Placental pericyte (primary cell): ENCODE results near the gene SAGE1. TPM values are rescaled to one million over a fixed set of nuclear protein-coding genes. Genes with fewer than 3 reads are reported as not detected.

Experiments
- total RNA-seq: library from RNA; depleted of rRNA; stranded (reverse); fragments of >200 nt; gene quantifications from 2 replicates; pipeline ENCODE4 v1.2.3, GENCODE V29; 2012

SAGE1 gene
- not detected in 2 replicates for total RNA-seq

DNA sequence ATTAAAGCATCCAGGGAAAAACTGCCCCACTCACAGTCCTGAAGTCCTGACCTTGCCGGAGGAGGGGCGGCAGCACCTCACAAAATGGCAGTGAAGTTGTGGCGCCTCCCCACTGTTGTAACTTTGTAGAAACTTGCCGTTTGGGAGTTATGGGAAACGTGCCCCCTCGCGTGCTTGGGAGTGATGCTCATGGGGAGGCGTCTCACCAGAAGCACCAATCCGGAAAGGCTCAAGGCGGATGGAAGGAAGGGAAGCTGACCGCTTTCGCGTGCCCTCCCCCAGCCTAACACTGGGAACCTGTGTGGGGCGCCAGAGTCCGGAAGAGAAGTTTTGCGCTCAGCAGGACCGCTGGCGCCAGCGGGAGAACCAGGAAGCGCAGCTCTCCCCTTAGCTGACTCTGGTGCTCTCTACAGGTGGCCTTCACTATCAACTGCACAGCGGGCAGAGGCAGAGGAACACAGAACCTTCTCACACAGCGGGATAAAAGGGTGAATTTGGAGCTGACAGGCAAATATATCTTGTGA, at the start of gene SAGE1, which contains the start of gene CT45A10:
Gene SAGE1 (plus strand): TSS at position 423 of the 524 bp plus-strand sequence. CDS start 2,527 bp downstream, outside the sequence.
Gene CT45A10 (minus strand): TSS at position 151 of the 524 bp plus-strand sequence. CDS start 8,100 bp downstream, outside the sequence.

GRCh38 chrX:135854438-135854837, 39.1 kb upstream of the SAGE1 start, which contains the start of gene CT45A8:
Gene CT45A8, minus strand, starts transcription at chrX:135854538. Its CDS starts 3,755 bp downstream, at chrX:135850783.

GRCh38 chrX:135871712-135872111, 21.8 kb upstream of the SAGE1 start, which contains the start of gene CT45A9:
Gene CT45A9, minus strand, starts transcription at chrX:135871812. Its CDS starts 3,751 bp downstream, at chrX:135868061.

Other genes with a start within 250 kb of the SAGE1 start
- not detected in 2 replicates for gene CT45A1, start 180.1 kb upstream of the SAGE1 start, total RNA-seq
- not detected in 2 replicates for gene CT45A3, start 125.5 kb upstream of the SAGE1 start, total RNA-seq
- not detected in 2 replicates for gene CT45A5, start 108.2 kb upstream of the SAGE1 start, total RNA-seq
- gene CT45A6, start 90.9 kb upstream of the SAGE1 start, total RNA-seq: not detected in 2 replicates
- not detected in 2 replicates for gene CT45A2, start 73.7 kb upstream of the SAGE1 start, total RNA-seq
- not detected in 2 replicates for gene CT45A7, start 56.4 kb upstream of the SAGE1 start, total RNA-seq
- gene CT45A8, start 39.2 kb upstream of the SAGE1 start, total RNA-seq: not detected in 2 replicates
- gene CT45A9, start 21.9 kb upstream of the SAGE1 start, total RNA-seq: not detected in 2 replicates
- gene CT45A10, start 272 bp upstream of the SAGE1 start, total RNA-seq: not detected in 2 replicates
- gene MMGT1, start 80.3 kb downstream of the SAGE1 start, total RNA-seq: 19.3 and 32.4 TPM in 2 replicates
- gene SLC9A6, start 91.7 kb downstream of the SAGE1 start, total RNA-seq: 13.8 and 24.5 TPM in 2 replicates